GM06990 (cell line): ENCODE measurements around the gene DGKI.

Experiments
- DNase-seq: peaks from one replicate; pipeline ENCODE4 v3.0.0-alpha.2; 2011; ENCODE audit not compliant: insufficient read length; ENCODE audit errors: extremely low read depth
- H3K27me3 ChIP-seq: replicated peaks from 2 replicates; pipeline ENCODE4 v1.6.0; 2011; ENCODE audit warnings: low read length; ENCODE audit not compliant: control insufficient read depth, insufficient read depth
- H3K36me3 ChIP-seq: 2 replicates; pipeline ENCODE4 v1.5.1; 2011; ENCODE audit warnings: low read length; ENCODE audit not compliant: control insufficient read depth, insufficient read depth
- H3K4me3 ChIP-seq: replicated peaks from 2 replicates; pipeline ENCODE4 v1.5.1; 2011; ENCODE audit warnings: low read depth, mild to moderate bottlenecking, control low read depth, low read length
- CTCF ChIP-seq: IDR thresholded peaks from 2 replicates; pipeline ENCODE4 v1.5.1; 2011; ENCODE audit warnings: low read length, control low read depth, mild to moderate bottlenecking, inconsistent platforms; ENCODE audit not compliant: insufficient read depth, poor library complexity, severe bottlenecking

The DGKI gene

GRCh38 chr7:137393570-137393969, 453.2 kb downstream of the DGKI start:
- no peak for DNase-seq
- Histone ChIP-seq H3K27me3 (no peaks in the 10 kb centered on the region), H3K36me3 (no peaks in the 10 kb centered on the region), H3K4me3 (no peak overlapping the region)
- no peak for TF ChIP-seq CTCF

GRCh38 chr7:137390076-137390475, 456.7 kb downstream of the DGKI start:
- no peak overlapping the region for H3K4me3 ChIP-seq
- DNase-seq, result no peak
- no peaks in the 10 kb centered on the region for H3K27me3 ChIP-seq
- no peak for TF ChIP-seq CTCF
- H3K36me3 ChIP-seq, result no peaks in the 10 kb centered on the region

- DNase-seq, result no peak
- Histone ChIP-seq H3K36me3 (no peaks in the 10 kb centered on the region), H3K27me3 (no peaks in the 10 kb centered on the region), H3K4me3 (no peak overlapping the region)
- no peak for TF ChIP-seq CTCF
Observed at GRCh38 chr7:137388916-137389315, 457.9 kb downstream of the DGKI start.

GRCh38 chr7:137386966-137387365, 459.8 kb downstream of the DGKI start:
- TF ChIP-seq CTCF, result no peak
- DNase-seq, result no peak
- Histone ChIP-seq H3K4me3 (no peak overlapping the region), H3K36me3 (no peaks in the 10 kb centered on the region), H3K27me3 (no peaks in the 10 kb centered on the region)

- H3K36me3 ChIP-seq, result no peaks in the 10 kb centered on the region
- no peaks in the 10 kb centered on the region for H3K27me3 ChIP-seq
- DNase-seq, result no peak
- no peak overlapping the region for H3K4me3 ChIP-seq
- no peak for TF ChIP-seq CTCF
Observed at GRCh38 chr7:137381045-137381444, 465.7 kb downstream of the DGKI start.

GRCh38 chr7:137373507-137373906, 473.3 kb downstream of the DGKI start:
- DNase-seq, result no peak
- Histone ChIP-seq H3K27me3 (no peaks in the 10 kb centered on the region), H3K4me3 (no peak overlapping the region)

More at GRCh38 chr7:137373507-137373906, 473.3 kb downstream of the DGKI start:
- TF ChIP-seq CTCF, result no peak
- H3K36me3 ChIP-seq, result no peaks in the 10 kb centered on the region
